Raji (cell line): ENCODE results near the gene PRPS1.

Experiments used
- POLR2A ChIP-seq: IDR thresholded peaks from 2 replicates; pipeline ENCODE4 v1.6.1; 2011; ENCODE audit warnings: low read depth, low read length, control low read depth; ENCODE audit not compliant: insufficient read depth

The PRPS1 gene

GRCh38 chrX:107627838-107628661, at the start of gene PRPS1:
PRPS1 (plus strand) TSS chrX:107628510; CDS start chrX:107628629, 119 bp downstream.
- peak; percentile 75 for TF ChIP-seq POLR2A

- TF ChIP-seq POLR2A, result no peak
Measured at GRCh38 chrX:107579956-107580355, 48.4 kb upstream of the PRPS1 start.

GRCh38 chrX:107581923-107582322, 46.4 kb upstream of the PRPS1 start:
- no peak for TF ChIP-seq POLR2A

GRCh38 chrX:107589243-107589642, 39.1 kb upstream of the PRPS1 start:
- no peak for TF ChIP-seq POLR2A

- no peak for TF ChIP-seq POLR2A
Measured at GRCh38 chrX:107596651-107597050, 31.7 kb upstream of the PRPS1 start.

GRCh38 chrX:107597264-107597663, 31.0 kb upstream of the PRPS1 start:
- TF ChIP-seq POLR2A, result no peak

- TF ChIP-seq POLR2A, result no peak
Measured at GRCh38 chrX:107597791-107598190, 30.5 kb upstream of the PRPS1 start.

- TF ChIP-seq POLR2A, result no peak
Measured at GRCh38 chrX:107599450-107599861, 28.9 kb upstream of the PRPS1 start.

- TF ChIP-seq POLR2A, result no peak
Measured at GRCh38 chrX:107600366-107600765, 27.9 kb upstream of the PRPS1 start.

GRCh38 chrX:107601326-107601725, 27.0 kb upstream of the PRPS1 start:
- TF ChIP-seq POLR2A, result no peak

- no peak for TF ChIP-seq POLR2A
Measured at GRCh38 chrX:107601759-107602158, 26.6 kb upstream of the PRPS1 start.

- TF ChIP-seq POLR2A, result no peak
Measured at GRCh38 chrX:107602694-107603239, 25.5 kb upstream of the PRPS1 start.

- no peak for TF ChIP-seq POLR2A
Measured at GRCh38 chrX:107603429-107604159, 24.7 kb upstream of the PRPS1 start.

GRCh38 chrX:107610667-107611066, 17.6 kb upstream of the PRPS1 start:
- TF ChIP-seq POLR2A, result no peak

- TF ChIP-seq POLR2A, result no peak
Measured at GRCh38 chrX:107619885-107620322, 8.4 kb upstream of the PRPS1 start.

- no peak for TF ChIP-seq POLR2A
Measured at GRCh38 chrX:107624893-107625292, 3.4 kb upstream of the PRPS1 start.
